ENCODE data around the gene CWF19L2.
"Not testable (repeated sequence)": the region's sequence is repeated elsewhere in the genome, so short reads cannot be mapped to it uniquely, and the experiment has no call there.

CWF19L2 gene

DNA sequence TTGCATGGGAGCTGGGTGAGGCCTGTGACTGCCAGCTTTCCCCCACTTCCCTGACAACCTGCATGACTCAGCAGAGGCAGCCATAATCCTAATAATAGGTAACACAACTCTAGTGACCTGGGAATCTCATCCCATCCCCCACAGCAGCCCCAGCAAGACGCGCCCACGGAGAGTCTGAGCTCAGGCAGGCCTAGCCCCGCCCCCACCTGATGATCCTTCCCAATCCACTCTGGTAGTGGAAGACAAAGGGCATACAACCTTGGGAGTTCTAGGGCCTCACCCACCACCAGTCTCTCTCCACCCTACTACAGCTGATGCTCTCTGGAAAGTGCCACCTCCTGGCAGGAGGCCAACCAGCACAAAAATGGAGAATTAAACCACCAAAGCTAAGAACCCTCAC lies 60.3 kb downstream of the CWF19L2 start:
- H3K9me3 Mint-ChIP-seq: peaks cover 19% of the 10 kb centered on the region
- peaks cover 58% of the 10 kb centered on the region for H3K36me3 Mint-ChIP-seq (ENCODE audit: low read depth)
- ATAC-seq (no peak), DNase-seq (no peak)
- H3K4me1 Mint-ChIP-seq: no peaks in the 10 kb centered on the region
- no peak overlapping the region for H3K4me3 Mint-ChIP-seq
- no peak overlapping the region for H3K27ac Mint-ChIP-seq
- H3K27me3 Mint-ChIP-seq: no peaks in the 10 kb centered on the region

- peaks cover 3% of the 10 kb centered on the region for H3K4me1 Mint-ChIP-seq
- H3K27ac Mint-ChIP-seq: no peak overlapping the region
- H3K36me3 Mint-ChIP-seq (ENCODE audit: low read depth): peaks cover 44% of the 10 kb centered on the region
- H3K9me3 Mint-ChIP-seq: no peaks in the 10 kb centered on the region
- H3K27me3 Mint-ChIP-seq: no peaks in the 10 kb centered on the region
- ATAC-seq (no peak), DNase-seq (no peak)
- no peak overlapping the region for H3K4me3 Mint-ChIP-seq
These were observed 65.0 kb downstream of the CWF19L2 start for GRCh38 chr11:107392611-107393010.

GRCh38 chr11:107390701-107391100 lies 66.9 kb downstream of the CWF19L2 start:
- not testable (repeated sequence) for H3K4me3 Mint-ChIP-seq, H3K27me3 Mint-ChIP-seq, H3K9me3 Mint-ChIP-seq, ATAC-seq, DNase-seq, H3K27ac Mint-ChIP-seq, H3K4me1 Mint-ChIP-seq
- H3K36me3 Mint-ChIP-seq (ENCODE audit: low read depth): peaks cover 43% of the 10 kb centered on the region

GRCh38 chr11:107387666-107388065 lies 70.0 kb downstream of the CWF19L2 start:
- Mint-ChIP-seq H3K4me3 (no peak overlapping the region), H3K4me1 (peaks cover 10% of the 10 kb centered on the region), H3K27me3 (no peaks in the 10 kb centered on the region), H3K36me3 (ENCODE audit: low read depth) (peaks cover 41% of the 10 kb centered on the region), H3K27ac (no peak overlapping the region), H3K9me3 (no peaks in the 10 kb centered on the region)
- no peak for ATAC-seq
- DNase-seq: no peak

DNA sequence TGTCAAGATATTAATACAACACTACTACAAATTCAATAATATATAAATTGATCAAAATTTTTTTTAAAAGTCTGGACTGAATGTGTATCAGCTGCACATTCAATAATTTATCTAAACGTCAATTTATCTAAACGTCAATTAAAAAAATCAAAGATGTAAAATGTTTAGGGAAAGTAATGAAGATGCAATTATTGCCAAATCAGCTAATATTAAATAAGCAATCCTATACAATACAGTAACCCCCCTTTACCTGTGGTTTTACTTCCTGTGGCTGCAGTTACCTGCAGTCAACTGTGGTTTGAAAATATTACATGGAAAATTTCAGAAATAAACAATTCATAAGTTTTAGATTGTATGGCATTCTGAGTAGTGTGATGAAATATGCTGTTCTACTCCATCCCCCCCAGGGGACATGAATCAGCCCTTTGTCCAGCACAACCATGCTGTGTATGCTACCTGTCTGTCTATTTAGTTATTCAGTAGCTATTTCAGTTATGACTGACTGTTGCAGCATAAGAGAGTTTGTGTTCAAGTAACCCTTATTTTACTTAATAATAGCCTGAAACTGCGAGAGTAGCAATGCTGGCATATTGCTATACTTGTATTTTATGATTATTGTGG lies 72.2 kb downstream of the CWF19L2 start:
- DNase-seq (no peak), ATAC-seq (no peak)
- H3K4me3 Mint-ChIP-seq: no peak overlapping the region
- peaks cover 10% of the 10 kb centered on the region for H3K4me1 Mint-ChIP-seq
- H3K9me3 Mint-ChIP-seq: no peaks in the 10 kb centered on the region
- H3K36me3 Mint-ChIP-seq (ENCODE audit: low read depth): peaks cover 30% of the 10 kb centered on the region
- H3K27me3 Mint-ChIP-seq: no peaks in the 10 kb centered on the region
- H3K27ac Mint-ChIP-seq: no peak overlapping the region

- Mint-ChIP-seq H3K27me3 (no peaks in the 10 kb centered on the region), H3K4me3 (no peak overlapping the region), H3K4me1 (peaks cover 10% of the 10 kb centered on the region), H3K27ac (no peak overlapping the region), H3K9me3 (no peaks in the 10 kb centered on the region), H3K36me3 (ENCODE audit: low read depth) (peaks cover 20% of the 10 kb centered on the region)
- ATAC-seq: no peak
- no peak for DNase-seq
These were observed 73.3 kb downstream of the CWF19L2 start for GRCh38 chr11:107384144-107384852.

DNA sequence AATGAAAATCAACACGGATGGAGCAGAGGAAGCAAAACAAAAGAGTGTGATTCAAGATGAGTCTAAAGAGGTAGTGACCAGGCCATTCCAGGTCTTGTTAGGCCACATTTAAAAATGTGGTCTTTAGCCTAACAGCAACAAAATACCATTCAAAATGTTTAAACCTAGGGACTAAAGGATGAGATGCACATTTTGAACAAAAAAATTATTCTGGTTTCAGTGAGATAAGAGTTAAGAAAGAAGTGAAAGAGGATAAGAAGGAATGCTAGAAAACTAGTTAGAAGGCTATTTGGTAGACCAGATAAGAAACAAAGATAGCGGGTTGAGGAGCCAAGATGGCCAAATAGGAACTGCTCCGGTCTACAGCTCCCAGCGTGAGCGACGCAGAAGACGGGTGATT lies 85.2 kb downstream of the CWF19L2 start:
- Mint-ChIP-seq H3K27me3 (no peaks in the 10 kb centered on the region), H3K36me3 (ENCODE audit: low read depth) (peaks cover 11% of the 10 kb centered on the region), H3K9me3 (peaks cover 3% of the 10 kb centered on the region), H3K4me1 (peaks cover 13% of the 10 kb centered on the region), H3K27ac (no peak overlapping the region), H3K4me3 (no peak overlapping the region)
- ATAC-seq: no peak
- DNase-seq: no peak

- Mint-ChIP-seq H3K4me3 (no peak overlapping the region), H3K27ac (no peak overlapping the region)
These were observed 87.2 kb downstream of the CWF19L2 start for GRCh38 chr11:107370390-107370789.

DNA sequence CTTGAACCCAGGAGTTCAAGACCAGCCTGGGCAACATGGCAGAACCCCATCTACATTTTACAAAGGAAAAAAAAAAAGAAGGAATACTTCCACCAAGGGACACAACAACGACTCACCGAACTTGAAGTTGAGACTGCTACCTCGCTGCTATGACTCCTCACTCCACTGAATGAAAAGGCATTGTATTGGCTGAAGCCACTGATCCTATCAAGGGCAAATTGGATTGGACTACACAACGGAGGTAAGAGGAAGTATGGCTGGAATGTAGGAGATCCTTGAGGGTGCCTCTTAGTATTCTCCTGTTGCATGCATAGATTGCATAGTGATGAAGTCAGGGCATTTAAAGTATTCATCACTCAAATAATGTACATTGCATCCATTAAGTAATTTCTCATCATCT lies 97.9 kb downstream of the CWF19L2 start:
- Mint-ChIP-seq H3K4me1 (peaks cover 2% of the 10 kb centered on the region), H3K36me3 (ENCODE audit: low read depth) (peaks cover 42% of the 10 kb centered on the region)
- ATAC-seq: no peak

More at GRCh38 chr11:107370390-107370789, 87.2 kb downstream of the CWF19L2 start:
- Mint-ChIP-seq H3K36me3 (ENCODE audit: low read depth) (peaks cover 11% of the 10 kb centered on the region), H3K9me3 (peaks cover 3% of the 10 kb centered on the region), H3K4me1 (peaks cover 13% of the 10 kb centered on the region), H3K27me3 (no peaks in the 10 kb centered on the region)
- DNase-seq: no peak
- no peak for ATAC-seq

GRCh38 chr11:107357877-107358276 lies 99.7 kb downstream of the CWF19L2 start:
- H3K4me1 Mint-ChIP-seq: peaks cover 2% of the 10 kb centered on the region
- H3K27ac Mint-ChIP-seq: no peak overlapping the region
- no peaks in the 10 kb centered on the region for H3K27me3 Mint-ChIP-seq
- no peak overlapping the region for H3K4me3 Mint-ChIP-seq
- ATAC-seq: no peak
- no peak for DNase-seq
- peaks cover 42% of the 10 kb centered on the region for H3K36me3 Mint-ChIP-seq (ENCODE audit: low read depth)
- peaks cover 15% of the 10 kb centered on the region for H3K9me3 Mint-ChIP-seq

More for the DNA sequence above, 97.9 kb downstream of the CWF19L2 start:
- DNase-seq: no peak
- H3K27me3 Mint-ChIP-seq: no peaks in the 10 kb centered on the region
- peaks cover 15% of the 10 kb centered on the region for H3K9me3 Mint-ChIP-seq
- H3K4me3 Mint-ChIP-seq: no peak overlapping the region
- no peak overlapping the region for H3K27ac Mint-ChIP-seq

DNA sequence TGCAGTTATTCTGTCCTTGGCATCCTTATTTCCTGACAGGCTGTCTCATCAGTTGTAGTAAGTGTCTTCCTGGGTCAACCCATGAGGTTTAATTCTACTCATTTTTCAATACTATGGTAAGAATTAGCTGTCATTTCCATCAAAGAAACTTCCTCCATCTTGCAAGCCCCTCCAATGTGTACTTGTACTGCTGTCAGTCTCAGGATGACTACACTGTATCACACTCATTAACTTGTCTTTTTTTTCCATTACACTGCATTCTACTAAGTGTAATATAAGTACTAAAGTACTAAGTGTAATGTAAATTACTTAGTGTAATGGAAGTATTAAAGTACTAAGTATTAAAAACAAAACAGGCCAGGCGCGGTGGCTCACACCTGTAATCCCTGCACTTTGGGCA lies 102.8 kb downstream of the CWF19L2 start:
- ATAC-seq (peak; percentile 88), DNase-seq (no peak)
- H3K27ac Mint-ChIP-seq: no peak overlapping the region
- H3K27me3 Mint-ChIP-seq: no peaks in the 10 kb centered on the region
- H3K4me1 Mint-ChIP-seq: peaks cover 2% of the 10 kb centered on the region
- no peak overlapping the region for H3K4me3 Mint-ChIP-seq
- H3K9me3 Mint-ChIP-seq: peaks cover 3% of the 10 kb centered on the region
- peaks cover 30% of the 10 kb centered on the region for H3K36me3 Mint-ChIP-seq (ENCODE audit: low read depth)

DNA sequence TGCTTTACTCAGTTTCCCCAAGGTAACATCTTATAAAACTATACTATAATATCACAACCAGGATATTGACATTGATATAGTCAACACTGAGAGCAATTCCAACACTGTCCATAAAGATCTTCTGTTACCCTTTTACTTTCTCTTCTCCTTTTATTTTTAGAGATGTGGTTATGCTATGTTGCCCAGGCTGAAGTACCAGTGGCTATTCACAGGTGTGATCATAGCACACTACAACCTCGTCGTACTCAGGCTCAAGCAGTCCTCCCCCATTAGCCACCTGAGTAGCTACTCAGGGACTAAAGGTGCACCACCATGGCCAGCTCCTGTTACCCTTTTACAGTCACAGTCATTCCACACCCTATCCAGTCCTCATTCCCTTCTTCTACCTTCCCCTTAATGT lies 119.7 kb downstream of the CWF19L2 start:
- H3K4me3 Mint-ChIP-seq: no peak overlapping the region
- peaks cover 5% of the 10 kb centered on the region for H3K9me3 Mint-ChIP-seq
- no peak for DNase-seq
- no peak overlapping the region for H3K27ac Mint-ChIP-seq
- ATAC-seq: no peak
- peaks cover 22% of the 10 kb centered on the region for H3K36me3 Mint-ChIP-seq (ENCODE audit: low read depth)
- H3K4me1 Mint-ChIP-seq: no peaks in the 10 kb centered on the region
- no peaks in the 10 kb centered on the region for H3K27me3 Mint-ChIP-seq

- no peak overlapping the region for H3K4me3 Mint-ChIP-seq
- H3K4me1 Mint-ChIP-seq: no peaks in the 10 kb centered on the region
- DNase-seq: no peak
- no peaks in the 10 kb centered on the region for H3K9me3 Mint-ChIP-seq
- no peaks in the 10 kb centered on the region for H3K27me3 Mint-ChIP-seq
- ATAC-seq: no peak
- no peak overlapping the region for H3K27ac Mint-ChIP-seq
- H3K36me3 Mint-ChIP-seq (ENCODE audit: low read depth): peaks cover 29% of the 10 kb centered on the region
These were observed 125.9 kb downstream of the CWF19L2 start for GRCh38 chr11:107331728-107332127.

DNA sequence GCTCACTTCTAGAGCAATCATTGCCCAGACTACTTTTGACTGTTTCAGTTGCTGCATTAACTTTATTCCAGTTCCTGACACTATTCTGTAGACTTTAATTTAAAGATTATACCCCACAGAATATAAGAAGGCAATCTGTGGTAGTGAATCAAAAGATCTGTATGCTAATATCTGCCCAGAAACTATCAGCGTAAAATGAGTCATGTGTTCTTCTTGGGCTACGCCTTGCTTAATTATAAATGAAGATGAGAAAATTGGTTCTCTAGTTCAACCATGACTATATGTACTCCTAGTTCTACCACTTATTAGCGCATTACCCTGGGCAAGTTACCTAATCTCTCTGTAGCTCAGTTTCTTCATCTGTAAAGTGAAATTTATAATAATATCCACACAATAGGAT lies 128.5 kb downstream of the CWF19L2 start:
- no peak for ATAC-seq
- H3K36me3 Mint-ChIP-seq (ENCODE audit: low read depth): peaks cover 44% of the 10 kb centered on the region
- no peak overlapping the region for H3K27ac Mint-ChIP-seq

GRCh38 chr11:107316426-107316825 lies 141.2 kb downstream of the CWF19L2 start:
- H3K4me1 Mint-ChIP-seq: no peaks in the 10 kb centered on the region
- no peak for ATAC-seq
- H3K27ac Mint-ChIP-seq: no peak overlapping the region
- H3K27me3 Mint-ChIP-seq: no peaks in the 10 kb centered on the region
- H3K4me3 Mint-ChIP-seq: no peak overlapping the region
- peaks cover 20% of the 10 kb centered on the region for H3K9me3 Mint-ChIP-seq
- H3K36me3 Mint-ChIP-seq (ENCODE audit: low read depth): peaks cover 21% of the 10 kb centered on the region
- no peak for DNase-seq

More for the DNA sequence above, 128.5 kb downstream of the CWF19L2 start:
- no peaks in the 10 kb centered on the region for H3K27me3 Mint-ChIP-seq
- H3K4me1 Mint-ChIP-seq: no peaks in the 10 kb centered on the region
- no peak overlapping the region for H3K4me3 Mint-ChIP-seq
- peaks cover 2% of the 10 kb centered on the region for H3K9me3 Mint-ChIP-seq
- DNase-seq: no peak
